ACC112 (cell line): ENCODE results near the gene SPI1.
A peak's percentile ranks its signal among the peaks of the same experiment; 100 is the strongest.

Experiments
- H2AFZ ChIP-seq: fragments of 200-600 bp; sonication (generic); one replicate; pipeline ENCODE4 v1.6.0; 2017; ENCODE audit warnings: antibody characterized with exemption, low read length; ENCODE audit not compliant: unreplicated experiment
- H3K27ac ChIP-seq: fragments of 200-600 bp; sonication (generic); 2 replicates; pipeline ENCODE4 v1.5.1; 2014; ENCODE audit warnings: low read depth, mild to moderate bottlenecking, antibody characterized with exemption, low read length, moderate library complexity
- H3K27me3 ChIP-seq: fragments of 200-600 bp; sonication (generic); 2 replicates; pipeline ENCODE4 v1.6.1; 2014; ENCODE audit warnings: mild to moderate bottlenecking, antibody characterized with exemption, low read length, moderate library complexity, mixed read lengths; ENCODE audit not compliant: insufficient read depth
- H3K36me3 ChIP-seq: fragments of 200-600 bp; sonication (generic); 2 replicates; pipeline ENCODE4 v1.6.1; 2016; ENCODE audit warnings: mild to moderate bottlenecking, antibody characterized with exemption, low read length, moderate library complexity, mixed read lengths; ENCODE audit not compliant: insufficient read depth
- H3K4me1 ChIP-seq: fragments of 200-600 bp; sonication (generic); one replicate; pipeline ENCODE4 v1.6.1; 2016; ENCODE audit warnings: low read length, mixed read lengths; ENCODE audit not compliant: insufficient read depth, unreplicated experiment, control insufficient read depth
- H3K4me3 ChIP-seq: fragments of 200-600 bp; sonication (generic); 2 replicates; pipeline ENCODE4 v1.5.1; 2014; ENCODE audit warnings: mild to moderate bottlenecking, low read depth, low read length
- H3K79me2 ChIP-seq: fragments of 200-600 bp; sonication (generic); one replicate; pipeline ENCODE4 v1.6.0; 2016; ENCODE audit warnings: low read length; ENCODE audit not compliant: control insufficient read depth, unreplicated experiment, insufficient read depth

Gene SPI1

DNA sequence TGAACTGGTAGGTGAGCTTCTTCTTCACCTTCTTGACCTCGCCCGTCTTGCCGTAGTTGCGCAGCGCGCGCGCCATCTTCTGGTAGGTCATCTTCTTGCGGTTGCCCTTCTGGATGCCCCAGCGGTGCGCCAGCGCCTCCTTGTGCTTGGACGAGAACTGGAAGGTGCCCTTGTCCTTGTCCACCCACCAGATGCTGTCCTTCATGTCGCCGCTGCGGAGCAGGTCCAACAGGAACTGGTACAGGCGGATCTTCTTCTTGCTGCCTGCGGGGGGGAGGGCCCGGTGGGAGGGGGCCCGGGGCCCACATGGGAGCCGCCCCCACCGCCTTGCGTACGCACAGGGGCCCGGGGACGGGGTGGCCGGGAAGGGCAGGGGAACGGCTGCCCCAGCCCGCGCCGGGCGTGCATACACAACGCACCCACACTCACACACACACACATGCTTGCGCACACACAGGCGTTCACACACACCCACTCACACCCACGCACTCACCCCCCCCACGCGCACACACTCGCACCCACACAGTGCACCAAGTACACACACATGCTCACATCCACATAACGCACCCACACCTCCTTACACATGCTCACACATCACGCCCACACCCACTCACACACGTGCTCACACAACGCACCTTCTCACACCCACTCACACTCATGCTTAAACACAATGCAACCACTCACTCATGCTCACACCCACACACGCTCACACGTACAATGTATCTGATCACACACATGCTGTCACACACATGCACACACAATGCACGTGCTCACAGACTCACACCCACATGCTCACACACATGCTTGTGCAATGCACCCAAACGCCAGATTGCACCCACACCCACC, 22.8 kb downstream of the SPI1 start:
- H3K27me3 ChIP-seq = no peaks in the 10 kb centered on the region
- H3K4me3 ChIP-seq = peak overlapping the region; percentile 62
- H3K79me2 ChIP-seq = no peaks in the 10 kb centered on the region
- no peaks in the 10 kb centered on the region for H3K36me3 ChIP-seq
- H3K4me1 ChIP-seq = peaks cover 6% of the 10 kb centered on the region
- H3K27ac ChIP-seq = no peak overlapping the region
- peak overlapping the region; percentile 83 for H2AFZ ChIP-seq

GRCh38 chr11:47354913-47355282, 23.4 kb downstream of the SPI1 start:
- H3K79me2 ChIP-seq = no peaks in the 10 kb centered on the region
- H3K4me1 ChIP-seq = peaks cover 6% of the 10 kb centered on the region
- H2AFZ ChIP-seq = peak overlapping the region; percentile 83
- no peak overlapping the region for H3K27ac ChIP-seq
- peak overlapping the region; percentile 62 for H3K4me3 ChIP-seq
- no peaks in the 10 kb centered on the region for H3K27me3 ChIP-seq
- H3K36me3 ChIP-seq = no peaks in the 10 kb centered on the region

DNA sequence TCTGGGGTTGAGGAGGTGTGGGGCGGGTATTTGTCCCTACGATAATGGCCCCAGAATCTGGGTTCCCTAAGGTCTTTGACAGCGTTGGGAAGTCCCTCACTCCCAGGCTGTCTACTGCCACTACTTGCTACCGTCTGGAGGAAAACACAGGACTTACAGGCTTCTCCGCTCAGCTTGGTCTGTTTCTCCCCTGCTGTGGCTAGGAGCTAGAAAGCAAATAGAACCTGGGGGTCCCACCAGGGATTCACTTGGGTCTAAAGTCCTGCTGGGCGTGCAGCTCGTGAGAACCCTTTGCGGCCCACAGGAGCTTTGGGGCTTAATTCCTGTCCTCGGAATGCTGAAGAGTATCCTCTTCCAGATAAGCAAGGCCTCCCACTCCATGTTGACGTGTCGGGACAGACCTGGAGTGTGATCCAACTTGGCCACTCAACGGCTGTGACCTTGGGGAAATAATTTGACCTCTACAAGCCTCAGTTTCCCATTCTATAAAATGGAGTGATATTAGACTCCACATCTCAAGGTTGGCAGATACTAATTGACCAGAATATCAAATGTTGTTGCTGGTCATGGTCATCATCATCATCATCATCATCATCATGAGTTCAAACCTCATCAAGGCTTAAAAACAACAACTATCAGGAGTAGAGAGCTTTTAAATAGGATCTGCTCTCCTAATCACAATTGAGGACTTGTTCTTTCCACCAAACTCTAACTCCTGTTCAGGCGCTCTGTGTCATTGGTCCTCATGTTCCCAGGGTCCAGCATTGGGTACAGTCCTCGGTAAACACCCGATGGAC, 24.2 kb downstream of the SPI1 start:
- no peaks in the 10 kb centered on the region for H3K36me3 ChIP-seq
- H3K27me3 ChIP-seq = no peaks in the 10 kb centered on the region
- no peaks in the 10 kb centered on the region for H3K79me2 ChIP-seq
- H3K27ac ChIP-seq = no peak overlapping the region
- H2AFZ ChIP-seq = peak overlapping the region; percentile 83
- no peak overlapping the region for H3K4me3 ChIP-seq
- no peaks in the 10 kb centered on the region for H3K4me1 ChIP-seq

- H3K79me2 ChIP-seq = no peaks in the 10 kb centered on the region
- no peaks in the 10 kb centered on the region for H3K4me1 ChIP-seq
- H3K27ac ChIP-seq = no peak within 1 kb of the TSS
- no peak within 1 kb of the TSS for H3K4me3 ChIP-seq
- no peak within 1 kb of the TSS for H2AFZ ChIP-seq
- no peaks in the 10 kb centered on the region for H3K27me3 ChIP-seq
- H3K36me3 ChIP-seq = no peaks in the 10 kb centered on the region
Measured at GRCh38 chr11:47352556-47352955, 25.8 kb downstream of the SPI1 start, which contains the start of gene MYBPC3. Gene MYBPC3, minus strand, starts transcription at chr11:47352702. Its CDS starts 55 bp downstream, at chr11:47352647.

- H3K4me1 ChIP-seq = no peaks in the 10 kb centered on the region
- H2AFZ ChIP-seq = no peak overlapping the region
- H3K79me2 ChIP-seq = no peaks in the 10 kb centered on the region
- no peak overlapping the region for H3K4me3 ChIP-seq
- no peaks in the 10 kb centered on the region for H3K27me3 ChIP-seq
- H3K27ac ChIP-seq = no peak overlapping the region
- no peaks in the 10 kb centered on the region for H3K36me3 ChIP-seq
Measured at GRCh38 chr11:47351156-47352126, 26.9 kb downstream of the SPI1 start.

GRCh38 chr11:47350315-47350714, 28.0 kb downstream of the SPI1 start:
- H3K4me1 ChIP-seq = no peaks in the 10 kb centered on the region
- no peaks in the 10 kb centered on the region for H3K79me2 ChIP-seq
- no peaks in the 10 kb centered on the region for H3K36me3 ChIP-seq
- H2AFZ ChIP-seq = no peak overlapping the region
- no peaks in the 10 kb centered on the region for H3K27me3 ChIP-seq
- H3K4me3 ChIP-seq = no peak overlapping the region
- no peak overlapping the region for H3K27ac ChIP-seq

DNA sequence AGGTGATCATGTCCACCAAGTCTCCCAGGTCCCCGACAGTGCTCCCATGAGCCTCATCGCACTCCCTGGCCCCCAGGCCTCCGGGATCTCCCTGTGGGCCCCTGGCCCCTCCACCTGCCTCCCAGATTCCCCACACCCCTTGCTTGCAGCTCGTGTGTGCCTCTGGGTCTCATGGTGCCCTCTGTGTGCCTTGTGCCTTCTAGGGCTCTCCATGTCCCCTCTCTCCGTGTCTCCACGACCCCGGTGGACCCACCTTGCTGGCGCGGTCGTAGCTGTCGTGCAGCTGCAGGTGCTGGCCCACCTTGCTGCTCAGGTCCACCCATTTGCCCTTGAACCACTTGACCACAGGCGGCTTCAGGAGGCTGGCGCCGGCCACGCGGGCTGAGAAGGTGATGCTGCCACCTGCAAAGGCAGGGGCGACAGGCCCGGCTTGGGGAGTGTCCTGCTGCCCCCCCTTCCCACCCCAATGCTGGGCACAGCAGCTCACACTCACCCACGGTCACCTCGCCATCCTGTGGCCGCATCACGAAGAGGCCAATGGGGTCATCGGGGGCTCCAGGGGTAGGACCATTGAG, 28.7 kb downstream of the SPI1 start:
- Histone ChIP-seq H2AFZ (no peak overlapping the region), H3K4me1 (no peaks in the 10 kb centered on the region), H3K36me3 (no peaks in the 10 kb centered on the region), H3K79me2 (no peaks in the 10 kb centered on the region), H3K4me3 (no peak overlapping the region), H3K27me3 (no peaks in the 10 kb centered on the region), H3K27ac (no peak overlapping the region)

- no peaks in the 10 kb centered on the region for H3K27me3 ChIP-seq
- no peak overlapping the region for H2AFZ ChIP-seq
- H3K4me3 ChIP-seq = no peak overlapping the region
- H3K27ac ChIP-seq = no peak overlapping the region
- H3K4me1 ChIP-seq = no peaks in the 10 kb centered on the region
- H3K79me2 ChIP-seq = no peaks in the 10 kb centered on the region
- no peaks in the 10 kb centered on the region for H3K36me3 ChIP-seq
Measured at GRCh38 chr11:47348859-47349258, 29.5 kb downstream of the SPI1 start.

- H3K27ac ChIP-seq = no peak overlapping the region
- no peak overlapping the region for H3K4me3 ChIP-seq
- H3K4me1 ChIP-seq = no peaks in the 10 kb centered on the region
- H3K27me3 ChIP-seq = no peaks in the 10 kb centered on the region
- H3K36me3 ChIP-seq = no peaks in the 10 kb centered on the region
- no peaks in the 10 kb centered on the region for H3K79me2 ChIP-seq
- no peak overlapping the region for H2AFZ ChIP-seq
Measured at GRCh38 chr11:47348131-47348802, 30.1 kb downstream of the SPI1 start.
